NCI-H460 (cell line): Measurements from ENCODE around the gene GSC2. TPM values are rescaled to one million over a fixed set of nuclear protein-coding genes. Genes with fewer than 3 reads are reported as not detected.
"Not testable (repeated sequence)": the region's sequence is repeated elsewhere in the genome, so short reads cannot be mapped to it uniquely, and the experiment has no call there.

Source experiments
- DNase-seq: peaks from one replicate; pipeline ENCODE4 v3.0.0-alpha.2; 2016; ENCODE audit warnings: low read depth; ENCODE audit errors: extremely low read depth
- total RNA-seq: library from RNA; depleted of rRNA; stranded (reverse); fragments of >200 nt; shearing (Covaris generic); gene quantifications from 2 replicates; pipeline ENCODE4 v1.2.3, GENCODE V29; 2014

GSC2 gene
- total RNA-seq, 1 experiment from 2014 or later, result not detected

DNA sequence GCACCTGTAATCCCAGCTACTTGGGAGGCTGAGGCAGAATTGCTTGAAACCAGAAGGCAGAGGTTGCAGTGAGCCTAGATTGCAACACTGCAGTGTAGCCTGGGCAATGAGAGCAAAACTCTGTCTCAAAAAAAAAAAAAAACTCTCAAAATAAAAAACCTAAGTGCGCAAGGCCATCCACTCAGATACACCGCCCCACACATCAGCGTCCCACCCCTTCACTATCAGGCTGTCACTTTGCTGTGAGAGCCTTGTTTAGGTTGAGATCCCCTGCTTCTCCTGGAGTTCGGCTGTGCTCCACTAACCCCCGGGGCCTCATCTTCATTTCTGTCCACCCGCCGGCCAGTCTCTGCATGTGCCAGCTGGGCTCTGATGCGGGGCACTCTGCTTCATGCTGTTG, 16.3 kb upstream of the GSC2 start:
- no peak for DNase-seq

DNA sequence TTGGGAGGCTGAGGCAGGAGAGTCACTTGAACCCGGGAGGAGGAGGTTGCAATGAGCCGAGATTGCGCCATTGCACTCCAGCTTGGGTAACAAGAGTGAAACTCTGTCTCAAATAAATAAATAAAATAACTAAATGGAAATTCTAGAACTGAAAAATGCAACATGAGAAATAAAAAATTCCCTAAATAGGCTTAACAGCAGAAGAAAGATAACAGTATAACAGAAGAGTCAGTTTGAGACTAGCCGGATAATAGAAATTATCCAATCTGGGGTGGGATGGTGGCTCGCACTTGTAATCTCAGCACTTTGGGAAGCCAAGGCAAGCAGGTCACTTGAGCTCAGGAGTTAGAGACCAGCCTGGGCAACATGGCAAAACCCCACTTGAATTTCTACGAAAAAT, 14.3 kb upstream of the GSC2 start:
- no peak for DNase-seq

DNA sequence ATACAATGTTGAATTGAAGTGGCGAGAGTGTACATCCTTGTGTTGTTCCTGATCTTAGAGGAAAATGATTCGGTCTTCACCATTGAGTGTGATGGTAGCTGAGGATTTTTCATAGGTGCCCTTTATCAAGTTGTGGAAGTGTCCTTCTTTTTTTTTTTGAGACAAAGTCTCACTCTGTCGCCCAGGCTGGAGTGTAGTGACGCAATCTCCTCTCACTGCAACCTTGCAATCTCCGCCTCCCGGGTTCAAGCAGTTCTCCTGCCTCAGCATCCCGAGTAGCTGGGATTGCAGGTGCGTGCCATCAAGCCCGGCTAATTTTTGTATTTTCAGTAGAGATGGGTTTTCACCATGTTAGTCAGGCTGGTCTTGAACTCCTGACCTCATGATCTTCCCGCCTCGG, 8.6 kb upstream of the GSC2 start:
- DNase-seq, result not testable (repeated sequence)

DNA sequence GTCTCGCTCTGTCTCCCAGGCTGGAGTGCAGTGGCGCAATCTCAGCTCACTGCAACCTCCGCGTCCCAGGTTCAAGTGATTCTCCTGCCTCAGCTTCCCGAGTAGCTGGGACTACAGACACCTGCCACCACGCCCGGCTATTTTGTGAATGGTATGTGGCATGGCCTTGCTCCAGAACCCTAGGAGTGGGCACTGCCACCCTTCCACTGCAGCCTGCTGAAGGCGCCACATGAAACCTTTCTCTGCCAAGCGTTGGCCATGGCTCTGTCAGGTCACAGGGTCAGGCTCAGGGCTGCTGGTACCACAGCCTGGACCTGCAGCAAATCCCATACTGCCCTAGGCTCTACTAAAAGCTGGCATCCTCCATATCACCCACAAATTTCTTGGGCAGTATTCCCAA, 6.0 kb upstream of the GSC2 start:
- not testable (repeated sequence) for DNase-seq

DNA sequence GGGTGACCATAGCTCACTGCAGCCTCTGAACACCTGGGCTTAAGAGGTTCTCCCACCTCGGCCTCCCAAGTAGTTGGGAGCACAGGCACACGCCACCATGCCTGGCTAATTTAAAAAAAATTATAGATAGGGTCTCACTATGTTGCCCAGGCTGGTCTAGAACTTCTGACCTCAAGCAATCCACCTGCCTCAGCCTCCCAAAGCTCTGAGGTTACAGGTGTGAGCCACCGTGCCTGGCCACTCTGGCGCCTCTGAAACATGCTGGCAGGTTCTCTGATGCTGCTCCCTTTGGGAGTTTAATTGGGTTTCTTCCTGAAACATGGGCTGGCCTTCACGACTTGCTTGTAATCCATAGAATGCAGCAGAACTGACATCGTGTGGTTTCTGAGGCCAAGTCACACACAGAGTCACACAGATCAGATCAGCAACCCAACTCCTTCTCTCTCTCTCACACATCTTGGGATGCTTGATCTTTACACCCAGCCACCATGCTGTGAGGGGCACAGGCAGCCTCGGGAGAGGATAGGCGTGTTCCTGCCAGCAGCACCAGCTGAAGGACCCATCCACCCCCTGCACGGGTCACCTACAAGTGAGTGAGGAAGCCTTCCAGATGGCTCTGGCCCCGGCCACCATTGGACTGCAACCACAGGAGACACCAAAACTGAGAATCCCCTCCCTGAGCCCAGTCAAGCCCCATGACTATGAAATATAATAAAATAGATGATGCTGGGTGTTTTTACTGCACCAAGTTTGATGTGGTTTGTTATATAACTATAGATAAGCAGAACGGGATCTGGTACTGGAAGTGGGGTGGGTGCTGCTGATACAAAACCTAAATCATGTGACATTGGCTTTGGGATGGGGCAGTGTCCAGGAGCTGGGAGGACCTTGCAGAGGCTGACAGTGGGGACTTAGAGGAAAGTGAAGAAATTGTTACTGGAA, 3.1 kb upstream of the GSC2 start:
- DNase-seq, result no peak

DNA sequence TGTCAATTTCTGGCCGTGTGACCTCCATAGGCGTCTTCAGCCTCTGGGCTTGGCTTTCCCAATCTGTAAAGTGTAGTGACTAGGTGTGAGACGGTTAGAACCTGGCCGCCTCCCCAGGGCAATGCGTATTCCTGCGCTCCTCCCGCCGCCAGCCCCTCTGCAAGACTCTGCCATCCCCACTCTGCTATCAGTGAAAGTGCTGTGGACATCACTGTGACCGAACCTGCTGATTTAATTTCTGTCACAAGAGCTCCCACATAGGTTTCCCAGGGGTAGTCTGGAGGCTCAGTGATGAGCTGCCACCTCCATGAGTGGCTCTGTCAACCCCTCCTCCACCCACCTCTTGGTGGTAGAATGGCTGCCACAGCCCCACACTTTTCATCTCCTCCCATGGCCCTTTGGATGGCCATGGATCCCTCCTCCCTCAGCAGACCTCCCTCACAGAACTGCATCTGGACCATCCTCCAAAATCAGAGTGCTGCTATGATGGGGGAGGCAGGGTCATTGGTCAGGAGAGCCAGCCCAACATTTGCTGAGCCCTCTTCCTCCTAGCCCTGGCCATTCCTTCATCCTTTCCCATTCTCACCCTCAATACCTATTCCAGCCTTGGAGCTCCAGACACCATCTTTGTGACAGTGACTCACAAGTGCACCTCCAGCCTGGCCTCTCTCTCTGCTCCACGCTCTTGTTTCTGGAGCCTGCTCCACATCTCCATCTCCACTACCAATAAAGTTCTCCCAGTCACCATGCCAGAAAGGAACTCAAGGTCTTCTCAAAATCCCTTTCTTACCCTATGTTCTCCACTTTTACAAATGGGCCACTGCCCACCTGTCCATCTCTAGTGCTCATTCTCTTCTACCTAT, 1.5 kb upstream of the GSC2 start:
- no peak for DNase-seq

DNA sequence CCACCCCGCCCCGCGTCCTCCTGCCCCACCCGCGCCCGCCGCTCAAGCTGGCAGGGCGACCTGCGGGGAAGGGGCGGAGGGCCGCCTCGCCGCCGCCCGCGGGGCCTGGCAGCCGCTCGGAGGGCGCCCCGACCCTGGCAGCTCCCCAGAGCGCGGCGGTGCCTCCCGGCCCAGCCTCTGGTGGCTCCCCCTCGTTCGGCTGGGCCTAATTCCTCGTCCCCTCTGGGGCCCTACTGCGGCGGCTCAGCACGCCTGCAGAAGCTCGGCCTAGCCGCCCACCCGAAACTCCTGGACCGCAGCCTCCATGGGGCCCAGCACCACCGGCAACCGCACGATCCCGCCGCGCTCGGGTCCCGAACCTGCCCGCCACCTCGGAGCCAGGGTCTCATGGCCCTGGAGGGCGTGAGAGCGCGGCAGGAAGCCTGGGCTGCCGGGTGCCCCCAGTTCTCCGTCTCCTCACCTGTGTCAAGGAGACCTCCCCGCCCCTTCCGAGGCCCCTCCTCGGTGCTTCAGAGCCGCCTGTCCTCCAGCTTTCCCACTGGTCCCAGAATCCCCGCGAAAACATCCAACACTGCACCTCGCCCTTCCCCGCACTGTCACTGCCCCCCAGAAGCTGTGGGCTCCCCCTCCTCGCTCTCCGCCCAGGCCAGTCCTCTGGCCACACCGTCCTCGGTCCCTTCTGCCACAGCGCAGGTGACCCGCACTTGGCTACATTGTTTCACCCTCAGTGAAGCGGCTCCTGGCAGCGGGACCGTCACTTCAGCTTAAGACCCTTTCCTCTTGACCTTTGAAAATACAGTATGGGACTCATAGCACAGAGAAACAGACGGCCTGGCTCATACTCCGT, 613 bp upstream of the GSC2 start:
- DNase-seq, result no peak

DNA sequence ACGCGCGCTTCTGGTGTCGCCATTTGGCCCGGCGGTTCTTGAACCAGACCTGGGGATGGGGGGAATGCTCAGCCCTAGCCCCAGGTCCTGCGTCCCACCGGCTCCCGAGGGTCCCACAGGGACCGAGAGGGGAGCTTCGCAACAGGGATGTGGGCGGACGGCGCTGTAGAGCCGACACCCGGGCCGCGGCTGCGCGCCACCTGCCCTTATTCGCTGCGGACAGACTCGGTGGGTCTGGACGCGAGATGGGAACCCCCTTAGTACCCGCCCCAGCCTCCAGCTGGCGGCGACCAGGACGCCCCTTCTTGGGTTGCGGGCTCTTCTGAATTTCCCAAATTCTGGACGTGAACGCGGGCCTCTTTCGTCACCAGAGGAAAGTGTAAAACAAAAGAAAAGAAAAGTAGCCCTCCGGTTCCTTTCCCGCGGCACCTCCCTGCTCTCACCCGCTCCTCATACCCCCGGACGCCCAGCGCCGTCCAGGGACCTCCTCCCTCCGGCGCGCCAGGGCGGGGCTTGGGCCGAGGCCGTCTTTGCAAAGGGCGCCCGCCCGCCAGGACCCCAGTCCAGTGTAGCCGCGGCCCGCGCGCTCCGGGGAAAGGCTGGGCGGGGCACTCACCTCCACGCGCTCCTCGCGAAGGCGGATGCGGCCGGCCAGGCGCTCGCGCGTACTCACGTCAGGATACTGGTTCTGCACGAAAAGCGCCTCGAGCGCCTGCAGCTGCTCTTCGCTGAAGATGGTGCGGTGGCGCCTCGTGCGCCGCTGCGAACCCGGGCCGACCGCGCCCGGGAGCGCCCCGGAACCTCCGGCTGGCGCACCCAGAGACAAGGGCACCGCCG, 827 bp downstream of the GSC2 start:
- DNase-seq, result no peak

DNA sequence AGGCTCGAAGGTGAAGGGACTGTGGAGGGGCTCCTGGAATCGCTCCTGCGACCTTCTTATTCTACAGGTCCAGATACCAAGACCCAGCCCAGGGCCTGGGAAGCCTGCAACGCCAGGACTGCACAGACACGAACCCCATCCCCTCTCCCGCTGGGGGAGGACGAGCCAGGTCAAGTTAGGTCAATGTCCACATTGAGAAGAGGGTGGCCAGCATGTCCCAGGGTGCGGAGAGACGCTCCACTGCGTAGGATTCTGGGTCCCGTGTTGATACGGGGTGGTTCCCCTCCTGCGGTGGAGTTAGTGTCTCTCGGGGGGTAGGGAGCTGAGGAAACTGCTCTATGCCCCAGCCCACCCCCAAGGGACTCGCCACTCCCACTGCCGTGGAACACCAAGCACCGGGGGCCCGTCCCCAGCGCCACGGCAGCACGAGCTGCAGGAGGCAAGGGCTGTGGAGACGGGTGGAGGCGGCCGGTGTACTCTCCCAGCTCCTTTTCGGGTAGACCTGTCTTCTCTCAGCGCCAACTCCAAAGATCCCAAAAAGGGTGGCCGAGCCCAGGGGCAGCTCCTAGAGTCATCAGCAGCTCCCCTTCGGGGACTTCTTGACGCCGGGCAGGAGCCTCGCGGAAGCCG, 1.6 kb downstream of the GSC2 start:
- no peak for DNase-seq

DNA sequence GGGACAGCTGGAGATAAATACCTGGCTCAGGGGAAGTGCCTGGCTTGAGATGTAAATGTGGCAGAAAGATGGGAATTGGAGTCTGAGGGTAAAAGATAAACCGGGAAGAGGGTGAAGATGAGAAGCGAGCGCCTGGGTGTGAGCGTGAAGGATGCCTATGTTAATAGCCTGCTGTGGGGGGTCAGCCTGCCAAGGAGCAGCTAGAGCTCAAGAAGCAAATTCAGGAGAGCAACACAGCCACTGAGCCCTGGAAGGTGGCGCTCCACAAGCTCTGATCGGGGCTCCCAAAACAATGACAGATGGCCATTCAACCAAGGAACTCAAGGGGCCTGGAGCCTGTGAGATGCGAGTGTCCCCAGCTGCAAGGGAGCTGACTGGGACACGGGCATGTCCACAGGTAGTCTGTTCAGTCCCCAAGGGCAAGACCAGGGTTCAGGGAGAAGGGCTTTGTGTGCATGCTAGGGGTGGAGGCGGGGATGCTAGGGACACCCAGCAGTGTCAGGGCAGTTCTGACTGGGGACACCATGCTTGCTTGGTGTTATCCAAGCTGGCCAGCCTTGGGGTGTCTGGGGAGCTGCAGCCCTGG, 2.8 kb downstream of the GSC2 start:
- DNase-seq, result no peak

DNA sequence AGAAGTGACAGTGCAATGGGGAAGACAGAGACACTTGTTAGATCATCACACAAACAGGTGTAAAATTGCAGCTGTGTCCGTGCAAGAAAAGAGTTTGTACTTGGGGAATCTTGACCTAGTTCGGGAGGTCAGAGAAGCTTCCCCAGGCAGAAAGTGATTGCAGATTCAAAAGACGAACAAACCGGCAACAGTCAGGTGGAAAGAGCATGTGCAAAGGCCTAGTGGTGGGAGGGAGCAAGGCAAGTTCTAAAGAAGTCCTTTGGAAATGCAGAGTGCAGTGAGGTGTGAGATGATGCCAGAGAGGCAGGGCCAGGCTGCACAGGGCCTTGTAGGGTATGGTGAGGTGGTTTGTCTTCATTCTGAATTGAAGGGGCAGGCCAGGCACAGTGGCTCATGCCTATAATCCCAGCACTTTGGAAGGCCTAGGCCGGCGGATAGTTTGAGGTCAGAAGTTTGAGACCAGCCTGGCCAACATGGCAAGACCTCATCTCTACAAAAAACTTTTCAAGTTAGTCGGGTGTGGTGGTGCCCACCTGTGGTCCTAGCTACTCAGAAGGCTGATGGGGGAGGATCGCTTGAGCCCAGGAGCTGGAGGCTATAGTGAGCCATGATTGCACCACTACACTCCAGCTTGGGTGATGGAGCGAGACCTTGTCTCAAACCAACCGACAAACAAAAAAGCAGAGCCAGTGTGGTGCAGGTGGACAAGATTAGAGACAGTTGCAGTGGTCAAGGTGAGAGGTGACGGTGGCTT, 3.7 kb downstream of the GSC2 start:
- DNase-seq, result no peak

DNA sequence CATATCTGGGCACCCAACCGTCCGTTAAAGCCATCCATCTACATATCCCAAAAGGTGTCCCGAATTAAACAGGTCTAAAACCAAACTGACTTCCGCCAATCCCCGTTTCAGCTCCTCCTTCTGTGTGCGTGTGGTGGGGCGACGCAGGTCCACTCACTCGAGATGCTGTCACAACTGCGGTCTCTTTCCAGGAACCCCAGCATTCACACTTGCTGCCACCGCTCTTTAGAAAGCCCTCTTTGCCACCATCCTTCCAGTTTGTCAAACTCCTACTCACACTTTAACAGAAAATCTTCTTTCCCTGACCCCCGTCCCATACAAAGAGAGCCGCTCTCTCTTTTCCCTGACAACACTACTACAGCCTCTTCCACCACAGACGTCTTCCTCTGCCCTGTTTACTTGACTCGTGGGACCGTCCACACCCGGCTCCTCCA, 6.1 kb downstream of the GSC2 start:
- no peak for DNase-seq

DNA sequence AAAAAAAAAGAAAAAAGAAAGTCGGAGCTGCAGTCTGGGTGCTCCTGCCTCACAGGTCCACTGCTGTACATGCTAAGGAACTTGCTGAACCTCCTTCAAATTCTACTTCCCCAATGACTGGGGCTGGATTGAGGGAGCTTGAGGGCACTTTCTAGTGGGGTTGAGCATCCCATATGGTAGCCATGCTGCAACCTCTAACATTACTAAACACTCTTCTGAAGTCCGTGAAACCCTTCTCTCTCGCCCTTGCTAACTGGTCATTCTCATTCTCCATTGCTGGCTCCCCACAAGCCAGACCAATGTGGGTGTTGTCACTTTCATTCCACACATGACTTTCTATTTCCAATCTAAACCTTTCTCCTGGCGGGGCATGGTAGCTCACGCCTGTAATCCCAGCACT, 6.9 kb downstream of the GSC2 start:
- DNase-seq, result no peak

DNA sequence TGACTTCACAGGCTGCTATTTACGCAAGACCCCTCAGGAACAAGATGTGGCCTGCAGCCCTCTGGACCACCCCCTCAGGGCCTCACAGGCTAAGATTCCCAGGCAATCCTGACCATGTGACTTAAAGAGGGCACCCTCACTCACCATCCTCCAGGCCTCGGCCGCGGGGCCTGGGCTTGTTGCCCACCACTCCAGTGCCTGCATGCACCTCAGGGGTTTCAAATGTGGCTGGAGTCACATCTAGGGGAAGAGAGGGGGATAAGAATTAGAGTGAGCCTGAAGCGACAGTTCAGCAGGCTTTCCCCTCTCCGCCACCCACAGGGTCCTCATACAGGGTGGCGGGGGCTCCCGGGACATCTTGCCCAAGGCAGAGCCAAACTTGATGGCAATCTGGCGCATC, 7.7 kb downstream of the GSC2 start:
- no peak for DNase-seq

DNA sequence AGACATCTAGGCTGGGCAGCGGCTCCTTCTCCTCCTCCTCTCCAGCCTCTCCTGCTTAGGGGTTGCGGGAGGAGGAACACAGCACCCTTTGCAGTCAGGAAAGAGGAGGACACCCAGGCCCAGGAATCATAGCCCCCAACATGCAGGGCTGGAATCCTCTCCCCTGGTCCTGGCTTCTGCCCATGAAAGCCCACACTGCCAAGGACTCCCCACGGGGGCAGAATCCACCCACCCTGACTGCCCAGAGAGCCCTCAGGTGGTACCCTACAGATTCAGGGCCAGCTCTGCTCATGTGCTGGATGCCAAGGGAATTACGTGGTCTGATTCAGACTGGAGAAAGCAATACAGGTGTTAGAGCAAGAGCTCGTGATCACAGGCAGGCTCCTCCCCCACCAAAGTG, 10.1 kb downstream of the GSC2 start:
- no peak for DNase-seq

DNA sequence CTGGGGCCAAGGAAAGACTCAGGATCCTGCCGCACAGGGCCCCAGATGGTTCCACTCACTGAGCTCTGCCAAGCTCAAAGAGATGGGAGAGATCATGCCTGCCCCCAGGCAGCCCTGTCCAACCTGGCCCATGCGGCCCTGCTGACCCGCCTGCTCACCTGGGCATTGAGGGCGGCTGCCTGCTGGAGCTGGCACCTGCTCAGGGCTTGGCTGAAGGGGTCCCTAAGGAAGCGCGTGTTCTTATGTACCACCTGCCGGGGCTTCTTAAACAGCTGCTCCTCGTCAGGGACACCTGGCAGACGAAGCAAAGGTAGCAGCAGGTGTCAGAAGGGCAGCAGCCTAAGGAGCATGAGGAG, 11.1 kb downstream of the GSC2 start:
- DNase-seq, result no peak

DNA sequence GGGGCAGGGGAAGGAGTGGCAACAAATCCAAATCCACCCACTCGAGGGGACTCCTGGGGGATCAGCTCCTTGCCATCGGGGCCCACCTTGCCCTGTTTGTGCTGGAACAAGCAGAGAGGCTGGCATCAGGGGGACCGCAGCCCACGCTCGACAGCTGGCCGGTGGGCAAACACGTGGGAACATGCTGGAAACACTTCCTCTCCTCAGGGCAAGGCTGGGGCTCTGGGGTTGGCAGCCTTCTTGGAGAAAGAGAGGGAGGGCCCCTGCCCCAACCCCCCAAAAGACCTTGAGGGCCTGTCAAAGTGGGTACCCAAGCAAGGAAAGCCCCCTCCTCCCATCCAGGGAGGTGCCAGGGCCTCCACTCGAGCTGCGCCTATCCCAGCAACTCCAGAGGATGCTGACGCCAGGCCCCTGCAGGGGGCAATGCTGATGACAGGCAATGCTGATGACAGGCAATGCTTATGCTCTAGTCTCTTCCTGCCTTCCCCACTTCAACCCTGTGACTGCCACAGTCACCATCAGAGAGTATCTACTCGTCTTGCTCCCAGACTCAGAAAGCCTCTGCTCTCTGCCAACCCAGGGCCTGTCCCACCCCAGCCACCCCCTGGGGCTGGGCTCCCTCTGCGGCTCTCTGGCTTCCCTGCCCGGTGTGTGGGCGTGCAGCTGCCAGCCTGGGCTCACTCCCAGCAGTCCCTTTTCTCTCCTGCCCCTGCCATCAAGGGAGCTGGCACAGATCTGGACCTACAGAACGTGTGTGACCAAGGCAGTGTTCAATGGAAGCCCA, 11.7 kb downstream of the GSC2 start:
- no peak for DNase-seq
